Raji (cell line): ENCODE data around the gene ANO1.

ENCODE experiments used
- POLR2A ChIP-seq: IDR thresholded peaks from 2 replicates; pipeline ENCODE4 v1.6.1; 2011; ENCODE audit warnings: low read depth, low read length, control low read depth; ENCODE audit not compliant: insufficient read depth

The ANO1 gene

GRCh38 chr11:70109006-70109405 is 30.9 kb downstream of the ANO1 start:
- TF ChIP-seq POLR2A, result no peak

GRCh38 chr11:70109903-70110302 is 31.8 kb downstream of the ANO1 start:
- no peak for TF ChIP-seq POLR2A

GRCh38 chr11:70110538-70111055 is 32.5 kb downstream of the ANO1 start:
- TF ChIP-seq POLR2A, result no peak

- TF ChIP-seq POLR2A, result no peak
Observed at GRCh38 chr11:70111269-70112016, 33.3 kb downstream of the ANO1 start.

- no peak for TF ChIP-seq POLR2A
Observed at GRCh38 chr11:70112017-70112434, 33.9 kb downstream of the ANO1 start.

GRCh38 chr11:70113801-70114200 is 35.7 kb downstream of the ANO1 start:
- no peak for TF ChIP-seq POLR2A

- TF ChIP-seq POLR2A, result no peak
Observed at GRCh38 chr11:70115778-70116177, 37.7 kb downstream of the ANO1 start.

- no peak for TF ChIP-seq POLR2A
Observed at GRCh38 chr11:70116386-70117065, 38.4 kb downstream of the ANO1 start.

- TF ChIP-seq POLR2A, result no peak
Observed at GRCh38 chr11:70117567-70118145, 39.5 kb downstream of the ANO1 start.

- no peak for TF ChIP-seq POLR2A
Observed at GRCh38 chr11:70118642-70119041, 40.5 kb downstream of the ANO1 start.

GRCh38 chr11:70119502-70119901 is 41.4 kb downstream of the ANO1 start:
- no peak for TF ChIP-seq POLR2A

GRCh38 chr11:70120674-70121073 is 42.6 kb downstream of the ANO1 start:
- no peak for TF ChIP-seq POLR2A

- TF ChIP-seq POLR2A, result no peak
Observed at GRCh38 chr11:70122490-70123198, 44.5 kb downstream of the ANO1 start.

- no peak for TF ChIP-seq POLR2A
Observed at GRCh38 chr11:70123711-70124110, 45.6 kb downstream of the ANO1 start.

GRCh38 chr11:70124321-70125000 is 46.3 kb downstream of the ANO1 start:
- no peak for TF ChIP-seq POLR2A
